Coronary artery (tissue), 2 donors: ENCODE measurements around the gene HIBADH.

Experiments
- DNase-seq: peaks from one replicate; pipeline ENCODE4 v3.0.0-alpha.2; 2017; ENCODE audit warnings: low spot score
- H3K27ac ChIP-seq, 2 donors: fragments of 200-600 bp; sonication (generic); one replicate each; pipeline ENCODE4 v1.5.1; 2016 to 2019
- H3K4me3 ChIP-seq: fragments of 200-600 bp; sonication (generic); 2 replicates; pipeline ENCODE4 v1.5.1; 2016; ENCODE audit warnings: mild to moderate bottlenecking, moderate library complexity
- TF ChIP-seq, protein P1 (sequence below): fragments of 200-600 bp; sonication (generic); IDR thresholded peaks from one replicate; pipeline ENCODE4 v1.5.1; 2019; ENCODE audit warnings: antibody characterized with exemption

HIBADH gene

DNA sequence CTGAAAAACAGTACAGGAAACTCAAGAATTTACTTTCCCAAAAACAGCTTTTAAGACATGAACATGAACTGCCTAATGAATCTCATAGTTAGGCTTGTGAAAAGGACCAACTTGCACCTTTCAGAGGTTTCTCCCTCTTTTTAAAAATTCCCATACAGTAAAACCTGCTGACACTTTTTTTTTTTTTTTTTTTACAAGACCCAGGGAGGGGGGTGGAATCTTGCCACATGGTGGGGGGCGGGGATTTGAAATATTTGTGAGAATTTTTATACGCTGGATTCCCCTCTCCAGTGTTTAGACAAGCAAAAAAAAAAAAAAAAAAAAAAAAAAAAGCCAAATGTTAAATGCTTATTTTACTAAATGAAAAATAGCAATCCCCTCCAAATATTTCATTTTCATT is 57.4 kb downstream of the HIBADH start:
- Histone ChIP-seq H3K27ac (no peak overlapping the region), H3K4me3 (no peak overlapping the region)
- TF ChIP-seq, protein P1, sequence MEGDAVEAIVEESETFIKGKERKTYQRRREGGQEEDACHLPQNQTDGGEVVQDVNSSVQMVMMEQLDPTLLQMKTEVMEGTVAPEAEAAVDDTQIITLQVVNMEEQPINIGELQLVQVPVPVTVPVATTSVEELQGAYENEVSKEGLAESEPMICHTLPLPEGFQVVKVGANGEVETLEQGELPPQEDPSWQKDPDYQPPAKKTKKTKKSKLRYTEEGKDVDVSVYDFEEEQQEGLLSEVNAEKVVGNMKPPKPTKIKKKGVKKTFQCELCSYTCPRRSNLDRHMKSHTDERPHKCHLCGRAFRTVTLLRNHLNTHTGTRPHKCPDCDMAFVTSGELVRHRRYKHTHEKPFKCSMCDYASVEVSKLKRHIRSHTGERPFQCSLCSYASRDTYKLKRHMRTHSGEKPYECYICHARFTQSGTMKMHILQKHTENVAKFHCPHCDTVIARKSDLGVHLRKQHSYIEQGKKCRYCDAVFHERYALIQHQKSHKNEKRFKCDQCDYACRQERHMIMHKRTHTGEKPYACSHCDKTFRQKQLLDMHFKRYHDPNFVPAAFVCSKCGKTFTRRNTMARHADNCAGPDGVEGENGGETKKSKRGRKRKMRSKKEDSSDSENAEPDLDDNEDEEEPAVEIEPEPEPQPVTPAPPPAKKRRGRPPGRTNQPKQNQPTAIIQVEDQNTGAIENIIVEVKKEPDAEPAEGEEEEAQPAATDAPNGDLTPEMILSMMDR = no peak
- DNase-seq = no peak

DNA sequence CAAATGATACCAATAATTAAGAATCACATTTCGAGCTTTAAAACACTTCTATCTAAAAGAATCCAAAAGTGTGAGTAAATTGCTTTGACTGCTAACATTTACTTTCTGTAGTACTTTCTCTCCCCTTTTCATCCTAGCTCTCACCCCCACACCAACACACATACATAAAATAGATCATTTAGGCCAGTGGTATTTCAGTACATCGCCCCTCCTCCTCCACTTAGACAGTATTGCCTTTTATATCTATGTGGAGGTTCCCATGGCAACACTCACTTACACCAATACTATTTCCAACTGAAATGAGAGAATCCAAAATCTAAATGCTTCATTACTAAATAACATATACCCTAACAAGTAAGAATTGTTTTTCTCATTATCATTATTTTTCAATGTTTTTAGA is 58.9 kb downstream of the HIBADH start:
- Histone ChIP-seq H3K4me3 (no peak overlapping the region), H3K27ac (no peak overlapping the region)
- TF ChIP-seq, protein P1 = no peak
- no peak for DNase-seq

DNA sequence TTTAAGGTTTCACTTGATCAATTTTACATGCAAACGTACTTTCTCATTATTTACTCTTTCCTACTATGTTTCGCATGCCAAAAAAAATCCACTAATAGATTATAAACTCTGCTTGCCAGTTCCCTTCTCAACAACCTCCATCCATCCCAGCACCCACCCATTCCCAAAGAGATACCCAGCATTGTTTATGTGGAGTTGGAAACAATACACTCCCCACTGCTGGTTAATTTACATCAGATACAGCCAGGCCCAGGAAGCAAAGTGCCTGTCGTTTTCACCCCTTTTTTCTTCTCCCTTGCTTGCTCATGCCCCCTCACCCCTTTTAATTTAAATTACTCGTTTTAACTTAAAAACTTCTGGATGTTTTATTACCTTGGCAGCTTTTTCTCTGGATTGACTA is 59.9 kb downstream of the HIBADH start:
- H3K4me3 ChIP-seq = no peak overlapping the region
- H3K27ac ChIP-seq = no peak overlapping the region
- DNase-seq = no peak
- TF ChIP-seq, protein P1 = no peak

DNA sequence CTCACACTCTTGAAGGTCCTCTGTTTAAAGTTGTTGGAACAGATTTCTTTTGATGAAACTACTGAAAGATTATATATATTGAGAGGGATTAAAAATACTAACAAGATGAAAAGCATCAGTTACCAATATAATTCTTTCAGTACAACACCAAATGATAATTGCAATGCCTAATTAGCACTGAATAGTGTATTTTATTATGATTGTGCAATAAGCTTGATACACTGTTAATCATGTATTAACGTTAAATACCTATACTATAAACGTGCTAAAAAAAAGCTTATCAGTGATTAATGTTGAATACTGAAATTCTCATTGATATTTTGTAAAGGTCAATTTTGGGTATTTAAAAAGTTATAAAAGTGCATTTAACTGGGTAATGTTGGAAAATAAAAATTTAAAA is 61.5 kb downstream of the HIBADH start:
- TF ChIP-seq, protein P1 = no peak
- no peak overlapping the region for H3K27ac ChIP-seq
- H3K4me3 ChIP-seq = no peak overlapping the region
- no peak for DNase-seq

DNA sequence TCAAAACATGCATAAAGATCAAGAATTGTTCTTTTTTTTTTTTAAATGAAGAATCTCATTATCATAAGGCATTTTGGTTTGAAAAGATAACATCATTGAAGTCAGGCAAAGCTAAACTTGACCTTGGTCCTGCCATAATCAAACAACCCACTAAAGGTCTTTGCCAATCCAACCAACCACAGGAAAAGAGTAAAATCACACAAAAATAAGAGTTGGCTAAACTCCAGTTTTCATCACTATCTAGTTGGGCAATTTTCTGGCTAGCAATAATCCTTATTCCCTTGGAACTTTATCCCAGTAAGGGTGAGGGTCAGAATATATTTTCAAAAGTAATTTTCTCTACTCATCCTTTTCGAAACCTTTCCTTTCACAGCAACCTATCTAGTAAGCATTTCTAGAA is 62.4 kb downstream of the HIBADH start:
- Histone ChIP-seq H3K4me3 (no peak overlapping the region), H3K27ac (no peak overlapping the region)
- no peak for DNase-seq
- TF ChIP-seq, protein P1 = no peak

DNA sequence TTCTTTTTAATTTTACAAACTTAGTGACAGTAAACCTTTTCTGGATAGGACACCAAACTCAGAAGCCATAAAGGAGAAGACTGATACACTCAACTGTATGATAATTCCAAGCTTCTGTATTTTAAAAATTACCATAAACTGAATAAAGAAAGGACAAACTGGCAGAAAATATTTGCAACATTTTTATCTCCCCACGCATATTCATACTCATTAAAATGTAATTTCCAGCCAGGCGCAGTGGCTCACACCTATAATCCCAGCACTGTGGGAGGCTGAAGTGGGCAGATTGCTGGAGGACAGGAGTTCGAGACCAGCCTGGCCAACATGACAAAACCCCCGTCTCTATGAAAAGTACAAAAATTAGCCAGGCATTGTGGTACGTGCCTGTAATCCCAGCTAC is 67.7 kb downstream of the HIBADH start:
- DNase-seq = no peak
- H3K27ac ChIP-seq = no peak overlapping the region
- TF ChIP-seq, protein P1 = no peak
- no peak overlapping the region for H3K4me3 ChIP-seq

DNA sequence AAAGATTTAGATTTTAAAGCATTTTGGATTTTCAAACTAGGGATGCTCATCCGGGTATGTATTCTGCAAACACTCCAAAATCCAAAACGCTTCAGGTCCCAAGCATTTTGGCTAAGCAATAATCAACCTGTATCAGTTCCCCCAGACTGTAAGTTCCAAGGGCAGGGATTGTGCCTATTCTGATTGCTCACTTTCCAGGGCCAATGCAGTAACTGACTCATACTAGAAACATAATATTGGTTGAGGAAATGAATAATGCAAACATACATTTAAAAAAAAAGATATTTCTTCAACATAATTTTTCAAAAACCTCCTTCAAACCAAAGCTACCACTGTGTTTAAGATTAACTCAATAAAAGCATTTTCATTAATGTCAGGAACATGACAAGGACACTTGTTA is 69.5 kb downstream of the HIBADH start:
- TF ChIP-seq, protein P1 = no peak
- no peak overlapping the region for H3K27ac ChIP-seq
- H3K4me3 ChIP-seq = no peak overlapping the region
- no peak for DNase-seq
